Measurements from ENCODE around the gene CAMK1D.

The CAMK1D gene

GRCh38 chr10:12597788-12598765 is 248.7 kb downstream of the CAMK1D start:
- DNase-seq (ENCODE audit: low read depth) = no peak

- DNase-seq (ENCODE audit: low read depth) = no peak
Measured at GRCh38 chr10:12600652-12601051, 251.3 kb downstream of the CAMK1D start.

- no peak for DNase-seq (ENCODE audit: low read depth)
Measured at GRCh38 chr10:12602521-12602920, 253.2 kb downstream of the CAMK1D start.

GRCh38 chr10:12603766-12604470 is 254.6 kb downstream of the CAMK1D start:
- no peak for DNase-seq (ENCODE audit: low read depth)

GRCh38 chr10:12605580-12606405 is 256.4 kb downstream of the CAMK1D start:
- peak; percentile 22 for DNase-seq (ENCODE audit: low read depth)

- no peak for DNase-seq (ENCODE audit: low read depth)
Measured at GRCh38 chr10:12606461-12606860, 257.1 kb downstream of the CAMK1D start.

- DNase-seq (ENCODE audit: low read depth) = no peak
Measured at GRCh38 chr10:12608761-12609160, 259.4 kb downstream of the CAMK1D start.

GRCh38 chr10:12609435-12609834 is 260.1 kb downstream of the CAMK1D start:
- DNase-seq (ENCODE audit: low read depth) = no peak

- no peak for DNase-seq (ENCODE audit: low read depth)
Measured at GRCh38 chr10:12613136-12613535, 263.8 kb downstream of the CAMK1D start.

GRCh38 chr10:12614177-12614995 is 265.0 kb downstream of the CAMK1D start:
- no peak for DNase-seq (ENCODE audit: low read depth)

- DNase-seq (ENCODE audit: low read depth) = no peak
Measured at GRCh38 chr10:12615296-12616220, 266.2 kb downstream of the CAMK1D start.

GRCh38 chr10:12617191-12618175 is 268.1 kb downstream of the CAMK1D start:
- no peak for DNase-seq (ENCODE audit: low read depth)

GRCh38 chr10:12622016-12622415 is 272.7 kb downstream of the CAMK1D start:
- DNase-seq (ENCODE audit: low read depth) = no peak

- no peak for DNase-seq (ENCODE audit: low read depth)
Measured at GRCh38 chr10:12622691-12623090, 273.3 kb downstream of the CAMK1D start.

- DNase-seq (ENCODE audit: low read depth) = no peak
Measured at GRCh38 chr10:12625393-12626023, 276.2 kb downstream of the CAMK1D start.

- DNase-seq (ENCODE audit: low read depth) = no peak
Measured at GRCh38 chr10:12628153-12628552, 278.8 kb downstream of the CAMK1D start.

GRCh38 chr10:12628964-12629766 is 279.8 kb downstream of the CAMK1D start:
- no peak for DNase-seq (ENCODE audit: low read depth)

- no peak for DNase-seq (ENCODE audit: low read depth)
Measured at GRCh38 chr10:12629767-12630165, 280.4 kb downstream of the CAMK1D start.
